Measurements from ENCODE around the gene ARL14. TPM values are rescaled to one million over a fixed set of nuclear protein-coding genes. Genes with fewer than 3 reads are reported as not detected.

Gene ARL14
- total RNA-seq, 1 experiment from 2014 or later: not detected

- Histone ChIP-seq H2BK20ac (ENCODE audit: low read depth, low read length, poor library complexity, severe bottlenecking) (no peak overlapping the region), H2BK15ac (ENCODE audit: low read depth, low read length) (no peak overlapping the region), H3K4me1 (ENCODE audit: insufficient read depth, low read length) (no peaks in the 10 kb centered on the region; the same call in 1 of the 2 replicates), H3K9me3 (ENCODE audit: control insufficient read depth, low read depth, low read length) (no peaks in the 10 kb centered on the region), H3K9ac (ENCODE audit: extremely low read depth, insufficient read length, low read length) (no peak overlapping the region), H2BK120ac (ENCODE audit: low read depth, low read length, poor library complexity, severe bottlenecking) (no peak overlapping the region), H4K5ac (ENCODE audit: insufficient read length, low read depth, low read length) (no peak overlapping the region), H2AK5ac (ENCODE audit: insufficient read length, low read length) (no peak overlapping the region), H3K18ac (ENCODE audit: insufficient read length, low read depth, low read length) (no peak overlapping the region), H3K23ac (ENCODE audit: insufficient read length, low read depth, low read length) (no peak overlapping the region), H3K79me2 (ENCODE audit: insufficient read depth, low read length) (no peaks in the 10 kb centered on the region), H3T11ph (ENCODE audit: low read length) (no peak overlapping the region), H2BK5ac (ENCODE audit: insufficient read length, low read length) (no peak overlapping the region), H4K20me1 (ENCODE audit: control insufficient read depth, insufficient read depth, insufficient read length) (no peaks in the 10 kb centered on the region), H3K79me1 (ENCODE audit: insufficient read depth, low read depth, low read length, poor library complexity, severe bottlenecking) (no peaks in the 10 kb centered on the region), H3K14ac (ENCODE audit: insufficient read depth, low read length) (no peak overlapping the region), H3K27ac (ENCODE audit: insufficient read length, low read depth, low read length) (no peak overlapping the region), H3K27me3 (ENCODE audit: insufficient read depth, low read length) (no peaks in the 10 kb centered on the region), H2BK12ac (ENCODE audit: insufficient read length, low read depth, low read length) (no peak overlapping the region), H4K91ac (ENCODE audit: insufficient read length, low read depth, low read length) (no peak overlapping the region), H3K56ac (ENCODE audit: insufficient read length, low read depth, low read length) (no peak overlapping the region), H3K4me2 (ENCODE audit: insufficient read depth, insufficient read length, low read length) (no peak overlapping the region), H3K4ac (ENCODE audit: low read depth, low read length) (no peak overlapping the region), H3K23me2 (ENCODE audit: insufficient read length, low read depth, low read length, poor library complexity, severe bottlenecking) (no peaks in the 10 kb centered on the region), H4K8ac (replicated peaks; ENCODE audit: insufficient read length, low read depth, low read length) (no peak overlapping the region), H2AFZ (ENCODE audit: low read length) (no peak overlapping the region)
- H3K27ac Mint-ChIP-seq: no peak overlapping the region
- no peaks in the 10 kb centered on the region for H3K36me3 Mint-ChIP-seq (ENCODE audit: insufficient read depth in 1 of 3, low read depth in 3 of 3)
- no peak overlapping the region for H3K4me3 Mint-ChIP-seq
- TF ChIP-seq, protein P1, sequence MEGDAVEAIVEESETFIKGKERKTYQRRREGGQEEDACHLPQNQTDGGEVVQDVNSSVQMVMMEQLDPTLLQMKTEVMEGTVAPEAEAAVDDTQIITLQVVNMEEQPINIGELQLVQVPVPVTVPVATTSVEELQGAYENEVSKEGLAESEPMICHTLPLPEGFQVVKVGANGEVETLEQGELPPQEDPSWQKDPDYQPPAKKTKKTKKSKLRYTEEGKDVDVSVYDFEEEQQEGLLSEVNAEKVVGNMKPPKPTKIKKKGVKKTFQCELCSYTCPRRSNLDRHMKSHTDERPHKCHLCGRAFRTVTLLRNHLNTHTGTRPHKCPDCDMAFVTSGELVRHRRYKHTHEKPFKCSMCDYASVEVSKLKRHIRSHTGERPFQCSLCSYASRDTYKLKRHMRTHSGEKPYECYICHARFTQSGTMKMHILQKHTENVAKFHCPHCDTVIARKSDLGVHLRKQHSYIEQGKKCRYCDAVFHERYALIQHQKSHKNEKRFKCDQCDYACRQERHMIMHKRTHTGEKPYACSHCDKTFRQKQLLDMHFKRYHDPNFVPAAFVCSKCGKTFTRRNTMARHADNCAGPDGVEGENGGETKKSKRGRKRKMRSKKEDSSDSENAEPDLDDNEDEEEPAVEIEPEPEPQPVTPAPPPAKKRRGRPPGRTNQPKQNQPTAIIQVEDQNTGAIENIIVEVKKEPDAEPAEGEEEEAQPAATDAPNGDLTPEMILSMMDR (conservative IDR thresholded peaks at IDR 0.05): no peak
- no peaks in the 10 kb centered on the region for H3K9me3 Mint-ChIP-seq
- H3K4me1 Mint-ChIP-seq: peaks cover 7 to 9% of the 10 kb centered on the region in 2 experiments; a peak in 2 of 4 replicates
- no CpG with 5 or more reads among the region's 8 CpGs for WGBS (ENCODE audit: extremely low coverage, insufficient read length, low lambda C conversion rate)
- no peaks in the 10 kb centered on the region for H3K27me3 Mint-ChIP-seq (ENCODE audit: low read depth)
- DNase-seq: no peak
Observed at GRCh38 chr3:160695003-160695402, 18.0 kb downstream of the ARL14 start.
